H9 (cell line): ENCODE data around the gene CHRNA5. TPM values are rescaled to one million over a fixed set of nuclear protein-coding genes. Genes with fewer than 3 reads are reported as not detected.

Experiments
- DNase-seq: peaks from one replicate; pipeline ENCODE4 v3.0.0-alpha.2; 2017
- H2AFZ ChIP-seq: one replicate; pipeline ENCODE4 v1.6.1; 2013; ENCODE audit warnings: mild to moderate bottlenecking, low read length, control low read depth, moderate library complexity
- H2AK5ac ChIP-seq: 2 replicates; pipeline ENCODE4 v1.6.1; 2013; ENCODE audit warnings: low read length, control low read depth, mixed read lengths; ENCODE audit not compliant: insufficient read length
- H2BK120ac ChIP-seq: one replicate; pipeline ENCODE4 v1.6.1; 2013; ENCODE audit warnings: low read depth, mild to moderate bottlenecking, low read length, control low read depth, inconsistent platforms; ENCODE audit not compliant: poor library complexity, severe bottlenecking
- H2BK12ac ChIP-seq: 2 replicates; pipeline ENCODE4 v1.6.1; 2013; ENCODE audit warnings: low read length, control low read depth, mixed read lengths, low read depth; ENCODE audit not compliant: insufficient read length
- H2BK15ac ChIP-seq: 2 replicates; pipeline ENCODE4 v1.6.1; 2013; ENCODE audit warnings: low read depth, low read length, control low read depth
- H2BK20ac ChIP-seq: one replicate; pipeline ENCODE4 v1.6.1; 2013; ENCODE audit warnings: low read depth, mild to moderate bottlenecking, low read length, control low read depth, inconsistent platforms; ENCODE audit not compliant: poor library complexity, severe bottlenecking
- H2BK5ac ChIP-seq: 2 replicates; pipeline ENCODE4 v1.6.1; 2013; ENCODE audit warnings: low read length, control low read depth, mixed read lengths; ENCODE audit not compliant: insufficient read length
- H3K14ac ChIP-seq: 2 replicates; pipeline ENCODE4 v1.6.1; 2013; ENCODE audit warnings: low read length, control low read depth; ENCODE audit not compliant: insufficient read depth
- H3K18ac ChIP-seq: 2 replicates; pipeline ENCODE4 v1.6.1; 2013; ENCODE audit warnings: low read depth, mild to moderate bottlenecking, mixed read lengths, low read length, control low read depth; ENCODE audit not compliant: insufficient read length
- H3K23ac ChIP-seq: 2 replicates; pipeline ENCODE4 v1.6.1; 2013; ENCODE audit warnings: low read length, control low read depth, mixed read lengths, low read depth; ENCODE audit not compliant: insufficient read length
- H3K23me2 ChIP-seq: 2 replicates; pipeline ENCODE4 v1.6.1; 2013; ENCODE audit warnings: low read depth, mild to moderate bottlenecking, mixed read lengths, low read length, control low read depth; ENCODE audit not compliant: insufficient read length, poor library complexity, severe bottlenecking
- H3K27ac ChIP-seq: 2 replicates; pipeline ENCODE4 v1.5.1; 2013; ENCODE audit warnings: low read length, control low read depth, mixed read lengths, low read depth; ENCODE audit not compliant: insufficient read length
- H3K27me3 ChIP-seq: 2 replicates; pipeline ENCODE4 v1.6.1; 2013; ENCODE audit warnings: low read length, control low read depth, inconsistent platforms; ENCODE audit not compliant: insufficient read depth
- H3K4ac ChIP-seq: 2 replicates; pipeline ENCODE4 v1.6.1; 2013; ENCODE audit warnings: low read depth, mild to moderate bottlenecking, control low read depth, inconsistent platforms, low read length, moderate library complexity
- H3K4me1 ChIP-seq: 2 replicates; pipeline ENCODE4 v1.6.1; 2013; ENCODE audit warnings: low read length, control low read depth, inconsistent platforms; ENCODE audit not compliant: insufficient read depth
- H3K4me2 ChIP-seq: 2 replicates; pipeline ENCODE4 v1.6.1; 2013; ENCODE audit warnings: low read length, control low read depth, mixed read lengths; ENCODE audit not compliant: insufficient read length, insufficient read depth
- H3K56ac ChIP-seq: 2 replicates; pipeline ENCODE4 v1.6.1; 2013; ENCODE audit warnings: low read depth, mild to moderate bottlenecking, mixed read lengths, low read length, control low read depth; ENCODE audit not compliant: insufficient read length
- H3K79me1 ChIP-seq: 2 replicates; pipeline ENCODE4 v1.6.1; 2013; ENCODE audit warnings: low read depth, mild to moderate bottlenecking, moderate library complexity, low read length, control low read depth, inconsistent platforms; ENCODE audit not compliant: insufficient read depth, poor library complexity, severe bottlenecking
- H3K79me2 ChIP-seq: 2 replicates; pipeline ENCODE4 v1.6.1; 2013; ENCODE audit warnings: low read length, control low read depth, inconsistent platforms; ENCODE audit not compliant: insufficient read depth
- H3K9ac ChIP-seq: 2 replicates; pipeline ENCODE4 v1.6.1; 2013; ENCODE audit warnings: low read length, control low read depth, mixed read lengths; ENCODE audit not compliant: insufficient read length; ENCODE audit errors: extremely low read depth
- H3K9me3 ChIP-seq: one replicate; pipeline ENCODE4 v1.6.1; 2013; ENCODE audit warnings: low read depth, low read length, inconsistent platforms; ENCODE audit not compliant: control insufficient read depth
- H3T11ph ChIP-seq: one replicate; pipeline ENCODE4 v1.6.1; 2013; ENCODE audit warnings: mild to moderate bottlenecking, low read length, control low read depth, inconsistent platforms
- H4K20me1 ChIP-seq: one replicate; pipeline ENCODE4 v1.6.1; 2013; ENCODE audit not compliant: control insufficient read depth, insufficient read length, insufficient read depth
- H4K5ac ChIP-seq: 2 replicates; pipeline ENCODE4 v1.6.1; 2013; ENCODE audit warnings: low read depth, mild to moderate bottlenecking, mixed read lengths, low read length, control low read depth; ENCODE audit not compliant: insufficient read length
- H4K8ac ChIP-seq: replicated peaks from 2 replicates; pipeline ENCODE4 v1.6.1; 2013; ENCODE audit warnings: low read length, control low read depth, mixed read lengths, low read depth; ENCODE audit not compliant: insufficient read length
- H4K91ac ChIP-seq: 2 replicates; pipeline ENCODE4 v1.6.1; 2013; ENCODE audit warnings: low read depth, mild to moderate bottlenecking, moderate library complexity, mixed read lengths, low read length, control low read depth; ENCODE audit not compliant: insufficient read length
- H3K27ac Mint-ChIP-seq, 3 experiments: 2 replicates in 2 of 3; 3 replicates in 1 of 3; pipeline ENCODE4 v1.8.0; 2020 to 2021; ENCODE audit warnings: mixed read lengths in 3 of 3, mild to moderate bottlenecking in 1 of 3, moderate library complexity in 1 of 3
- H3K27me3 Mint-ChIP-seq: 2 replicates; pipeline ENCODE4 v1.8.0; 2021; ENCODE audit warnings: low read depth, mild to moderate bottlenecking, moderate library complexity, mixed read lengths
- H3K36me3 Mint-ChIP-seq, 3 experiments: 2 replicates in 2 of 3; 3 replicates in 1 of 3; pipeline ENCODE4 v1.8.0; 2020 to 2021; ENCODE audit warnings: low read depth in 3 of 3, mixed read lengths in 3 of 3; ENCODE audit not compliant: insufficient read depth in 1 of 3
- H3K4me1 Mint-ChIP-seq, 2 experiments: 2 replicates each; pipeline ENCODE4 v1.8.0; 2020; ENCODE audit warnings: mixed read lengths in 2 of 2
- H3K4me3 Mint-ChIP-seq, 2 experiments: 2 replicates in 1 of 2; 3 replicates in 1 of 2; pipeline ENCODE4 v1.8.0; 2020 to 2021; ENCODE audit warnings: mild to moderate bottlenecking in 2 of 2, mixed read lengths in 2 of 2, moderate library complexity in 1 of 2
- H3K9me3 Mint-ChIP-seq, 2 experiments: 2 replicates in 1 of 2; 3 replicates in 1 of 2; pipeline ENCODE4 v1.8.0; 2020; ENCODE audit warnings: mild to moderate bottlenecking in 2 of 2, mixed read lengths in 2 of 2, moderate library complexity in 1 of 2
- CTCF ChIP-seq: fragments of 200-600 bp; sonication (generic); conservative IDR thresholded peaks from 3 replicates; pipeline ENCODE4 v1.8.0; 2021; ENCODE audit warnings: antibody characterized with exemption, mild to moderate bottlenecking
- WGBS: extraction: QIAGEN DNeasy Blood & Tissue Kit; methylation state at CpG from one replicate; pipeline ENCODE4 v1.1.7; 2013; ENCODE audit warnings: missing lambda C conversion rate, low lambda C conversion rate, mixed read lengths; ENCODE audit not compliant: insufficient read length; ENCODE audit errors: extremely low coverage; 5-methylcytosine and 5-hydroxymethylcytosine counted together
- total RNA-seq: library from RNA; stranded (reverse); gene quantifications from 2 replicates; pipeline ENCODE4 v1.2.1, GENCODE V29; 2021

The CHRNA5 gene
- total RNA-seq, 1 experiment from 2014 or later = 16.5 TPM

GRCh38 chr15:78623786-78624497 is 58.6 kb downstream of the CHRNA5 start:
- Histone ChIP-seq H4K5ac (no peak overlapping the region), H3K27me3 (peaks cover 7% of the 10 kb centered on the region; the same call in 1 of the 2 replicates), H3K56ac (no peak overlapping the region), H3T11ph (no peak overlapping the region), H2BK20ac (no peak overlapping the region), H3K23ac (no peak overlapping the region), H2AK5ac (no peak overlapping the region), H3K4ac (no peak overlapping the region), H2BK120ac (no peak overlapping the region), H2AFZ (no peak overlapping the region), H3K4me2 (no peak overlapping the region), H3K27ac (no peak overlapping the region), H3K23me2 (peaks cover 10% of the 10 kb centered on the region), H3K9ac (no peak overlapping the region), H3K14ac (no peak overlapping the region), H3K9me3 (no peaks in the 10 kb centered on the region), H3K18ac (no peak overlapping the region), H2BK5ac (no peak overlapping the region), H4K8ac (no peak overlapping the region), H4K20me1 (no peaks in the 10 kb centered on the region), H4K91ac (no peak overlapping the region), H2BK15ac (no peak overlapping the region), H3K79me2 (no peaks in the 10 kb centered on the region), H3K4me1 (no peaks in the 10 kb centered on the region), H2BK12ac (no peak overlapping the region), H3K79me1 (no peaks in the 10 kb centered on the region)
- Mint-ChIP-seq H3K27ac (no peak overlapping the region), H3K9me3 (no peaks in the 10 kb centered on the region; a peak in 1 of 5 replicates), H3K27me3 (peaks cover 58% of the 10 kb centered on the region), H3K4me3 (no peak overlapping the region), H3K36me3 (no peaks in the 10 kb centered on the region), H3K4me1 (peaks cover 9 to 15% of the 10 kb centered on the region in 2 experiments)
- no CpG with 5 or more reads among the region's 7 CpGs for WGBS
- no peak for TF ChIP-seq CTCF
- no peak for DNase-seq
